Right forelimb (tissue), 1 donor: Measurements from ENCODE around the gene SYNPO2.
"Not testable (repeated sequence)": the region's sequence is repeated elsewhere in the genome, so short reads cannot be mapped to it uniquely, and the experiment has no call there.

Experiments used
- DNase-seq: peaks from one replicate; pipeline ENCODE4 v3.0.0-alpha.2; 2018

The SYNPO2 gene

GRCh38 chr4:119010221-119010620 is 121.6 kb downstream of the SYNPO2 start:
- not testable (repeated sequence) for DNase-seq

- DNase-seq: no peak
These were observed 122.4 kb downstream of the SYNPO2 start for GRCh38 chr4:119010909-119011606.

- no peak for DNase-seq
These were observed 122.9 kb downstream of the SYNPO2 start for GRCh38 chr4:119011607-119011988.

GRCh38 chr4:119014658-119015057 is 126.0 kb downstream of the SYNPO2 start:
- no peak for DNase-seq

- no peak for DNase-seq
These were observed 128.0 kb downstream of the SYNPO2 start for GRCh38 chr4:119016636-119017035.

- DNase-seq: no peak
These were observed 129.0 kb downstream of the SYNPO2 start for GRCh38 chr4:119017636-119018035.

GRCh38 chr4:119020158-119020557 is 131.5 kb downstream of the SYNPO2 start:
- no peak for DNase-seq

GRCh38 chr4:119022520-119022919 is 133.9 kb downstream of the SYNPO2 start:
- DNase-seq: not testable (repeated sequence)

- no peak for DNase-seq
These were observed 135.4 kb downstream of the SYNPO2 start for GRCh38 chr4:119024102-119024501.

GRCh38 chr4:119025420-119025819 is 136.8 kb downstream of the SYNPO2 start:
- no peak for DNase-seq

- no peak for DNase-seq
These were observed 137.4 kb downstream of the SYNPO2 start for GRCh38 chr4:119025916-119026661.

GRCh38 chr4:119026662-119027444 is 138.2 kb downstream of the SYNPO2 start:
- DNase-seq: no peak

GRCh38 chr4:119027811-119028210 is 139.2 kb downstream of the SYNPO2 start:
- no peak for DNase-seq

- DNase-seq: no peak
These were observed 139.6 kb downstream of the SYNPO2 start for GRCh38 chr4:119028296-119028695.

- no peak for DNase-seq
These were observed 141.3 kb downstream of the SYNPO2 start for GRCh38 chr4:119029847-119030535.

GRCh38 chr4:119030536-119030890 is 141.9 kb downstream of the SYNPO2 start:
- DNase-seq: no peak

- no peak for DNase-seq
These were observed 142.6 kb downstream of the SYNPO2 start for GRCh38 chr4:119031218-119031617.

GRCh38 chr4:119032921-119033685 is 144.4 kb downstream of the SYNPO2 start:
- DNase-seq: no peak

GRCh38 chr4:119034276-119035008 is 145.8 kb downstream of the SYNPO2 start:
- no peak for DNase-seq

- DNase-seq: no peak
These were observed 147.5 kb downstream of the SYNPO2 start for GRCh38 chr4:119035951-119036737.

GRCh38 chr4:119037709-119038108 is 149.1 kb downstream of the SYNPO2 start:
- no peak for DNase-seq
